ENCODE data around the gene DAP. TPM values are rescaled to one million over a fixed set of nuclear protein-coding genes. Genes with fewer than 3 reads are reported as not detected.

DAP gene
- total and polyA plus RNA-seq, 10 of the 15 experiments (the other 5 are each of a cell fraction or from before 2014, with no cell fraction given) = 12.9 to 130 (median 49.9) TPM

DNA sequence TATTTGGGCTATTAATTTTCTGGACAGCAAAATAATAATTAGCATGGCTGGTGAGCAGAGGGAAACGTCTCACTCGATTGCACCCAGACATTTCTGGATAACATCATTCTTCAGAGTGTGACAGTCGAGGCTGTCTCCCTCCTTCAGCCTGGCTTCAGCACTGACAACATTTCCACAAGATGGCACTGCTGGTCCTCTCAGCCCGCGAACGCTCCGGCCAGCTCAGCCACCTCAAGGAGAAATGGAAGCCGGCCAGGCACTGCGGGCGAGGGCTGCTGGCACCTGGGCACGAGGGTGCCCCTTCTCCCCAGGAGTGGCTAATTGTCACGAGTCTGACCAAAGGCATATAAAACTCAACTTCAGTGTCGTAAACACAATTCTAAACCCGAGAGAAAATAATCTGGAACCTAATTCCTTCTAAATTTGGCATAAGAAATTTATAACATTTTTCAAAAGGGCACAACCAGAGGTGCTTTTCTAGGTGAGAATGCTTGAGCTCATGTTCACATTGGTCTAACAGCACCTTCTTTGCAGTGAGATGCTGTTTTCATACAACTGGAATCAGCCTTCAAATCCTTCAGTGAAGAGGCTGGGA lies 65.9 kb downstream of the DAP start (continued):
- TF ChIP-seq, protein P1, sequence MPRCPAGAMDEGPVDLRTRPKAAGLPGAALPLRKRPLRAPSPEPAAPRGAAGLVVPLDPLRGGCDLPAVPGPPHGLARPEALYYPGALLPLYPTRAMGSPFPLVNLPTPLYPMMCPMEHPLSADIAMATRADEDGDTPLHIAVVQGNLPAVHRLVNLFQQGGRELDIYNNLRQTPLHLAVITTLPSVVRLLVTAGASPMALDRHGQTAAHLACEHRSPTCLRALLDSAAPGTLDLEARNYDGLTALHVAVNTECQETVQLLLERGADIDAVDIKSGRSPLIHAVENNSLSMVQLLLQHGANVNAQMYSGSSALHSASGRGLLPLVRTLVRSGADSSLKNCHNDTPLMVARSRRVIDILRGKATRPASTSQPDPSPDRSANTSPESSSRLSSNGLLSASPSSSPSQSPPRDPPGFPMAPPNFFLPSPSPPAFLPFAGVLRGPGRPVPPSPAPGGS (IDR thresholded peaks at IDR 0.05; ENCODE audit: borderline replicate concordance, insufficient read depth, low read depth, low read length, poor library complexity, severe bottlenecking) = no peak
- TF ChIP-seq BCL11A (IDR thresholded peaks at IDR 0.05; ENCODE audit: low read depth, low read length) (no peak), SMC3 (IDR thresholded peaks at IDR 0.05; ENCODE audit: borderline replicate concordance, low read length) (peak; percentile 56; the same call in 1 of the 2 replicates)

DNA sequence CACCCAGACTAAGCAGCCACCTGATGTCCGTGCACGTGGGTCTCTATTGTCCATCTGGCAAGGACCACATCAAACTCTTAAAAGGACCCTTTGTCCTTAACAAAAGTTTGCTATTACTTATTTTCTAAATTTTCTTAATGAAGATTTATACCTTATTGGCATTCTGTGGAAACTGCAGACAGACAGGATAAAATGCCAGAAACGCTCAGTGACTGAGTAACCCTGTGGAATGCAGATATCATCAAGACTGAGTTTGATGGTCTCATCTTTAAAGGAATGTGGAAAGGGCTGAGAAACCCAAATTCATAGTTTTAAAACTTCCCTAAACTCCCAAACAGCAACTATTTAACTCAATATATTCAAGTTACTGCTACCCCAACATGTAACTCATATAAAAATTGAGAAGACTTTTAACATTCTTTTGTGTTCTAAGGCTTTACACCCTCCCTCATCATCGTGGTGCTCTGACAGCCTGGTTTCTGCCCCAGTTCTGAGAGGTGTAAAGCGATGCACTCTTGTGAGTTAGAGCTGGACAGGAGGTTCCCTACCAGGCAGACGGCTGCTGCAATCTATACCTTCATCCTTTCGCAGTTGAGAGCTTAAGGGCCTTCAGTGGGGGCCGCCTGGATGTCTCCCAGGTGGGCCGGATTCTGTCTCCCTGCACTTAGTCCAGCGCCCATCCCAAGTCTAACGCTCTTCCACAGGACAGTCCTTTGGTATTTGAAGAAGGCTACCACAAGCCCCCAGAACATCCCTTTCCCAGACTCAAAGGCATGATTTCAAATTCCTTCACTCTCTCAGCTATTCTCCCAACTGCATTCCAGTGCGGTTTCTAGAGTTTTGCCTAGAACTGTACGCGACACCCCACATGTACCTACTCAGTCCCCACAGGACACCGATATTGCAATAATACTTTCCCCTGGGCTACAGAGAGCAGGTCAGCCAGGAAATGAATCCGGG lies 68.9 kb downstream of the DAP start:
- Histone ChIP-seq H3K27ac (ENCODE audit: control insufficient read depth, insufficient read depth) (no peak overlapping the region), H4K20me1 (ENCODE audit: control insufficient read depth, insufficient read depth) (no peaks in the 10 kb centered on the region), H3K79me2 (ENCODE audit: control insufficient read depth, insufficient read depth, low read length) (no peaks in the 10 kb centered on the region; the same call in 1 of the 2 replicates), H3K36me3 (ENCODE audit: control insufficient read depth in 2 of 2, insufficient read depth in 2 of 2, low read length in 1 of 2) (peaks cover 2 to 3% of the 10 kb centered on the region in 2 experiments; a peak in 2 of 4 replicates), H3K9ac (ENCODE audit: control insufficient read depth, insufficient read depth, low read length) (no peak overlapping the region), H2AFZ (ENCODE audit: control insufficient read depth, low read depth, low read length) (no peak overlapping the region), H3K4me1 (ENCODE audit: control insufficient read depth, insufficient read depth, low read length) (peaks cover 3% of the 10 kb centered on the region; the same call in 1 of the 2 replicates), H3K9me3 (replicated peaks; ENCODE audit: control insufficient read depth, insufficient read depth, low read length) (peaks cover 5% of the 10 kb centered on the region), H3K4me2 (ENCODE audit: control insufficient read depth, insufficient read depth) (no peak overlapping the region), H3K27me3 (replicated peaks in 1 of 2; ENCODE audit: control insufficient read depth in 2 of 2, insufficient read depth in 2 of 2, low read length in 1 of 2) (no peaks in the 10 kb centered on the region), H3K4me3 (no peak overlapping the region)
- FAIRE-seq (no peak), DNase-seq (ENCODE audit: low read depth, low spot score) (no peak), ATAC-seq (no peak)
- intact Hi-C loops (cut with micrococcal nuclease; ENCODE audit: unreplicated experiment) = loop anchor here (10.0 kb wide), 1 partner anchor 483 kb away; no protein-coding TSS in a partner anchor
- in situ Hi-C loops (cut with MboI) = loop anchor here (10.0 kb wide), 1 partner anchor 173 kb away; no protein-coding TSS in a partner anchor
- ChIA-PET SMC1A (ENCODE audit: uncharacterized antibody, unreplicated experiment) (interaction anchor here (1.2 to 4.5 kb wide), 4 partner anchors 61 to 240 kb away, joined by 3 to 37 read pairs (median 20); no protein-coding TSS in a partner anchor), POLR2A (interaction anchor here (0.6 to 0.8 kb wide), 2 partner anchors 238 to 262 kb away, joined by 3 to 7 read pairs; no protein-coding TSS in a partner anchor), RAD21 (ENCODE audit: unreplicated experiment) (interaction anchor here (4.0 to 4.2 kb wide), 2 partner anchors 64 to 239 kb away, joined by 42 to 44 read pairs; no protein-coding TSS in a partner anchor), CTCF (interaction anchor here (0.9 to 7.0 kb wide), 9 partner anchors 7 to 239 kb away, joined by 3 to 111 read pairs (median 11); no protein-coding TSS in a partner anchor)
- BruUV-seq (replicated peaks) = no TSS peak
- 96% methylated on average over 16 of the region's 16 CpGs for WGBS (ENCODE audit: insufficient coverage, insufficient replicate concordance, low lambda C conversion rate, missing lambda C conversion rate)
- no peak for TF ChIP-seq SRF (IDR thresholded peaks at IDR 0.05; ENCODE audit: low read depth in 2 of 2, low read length in 2 of 2)
- no peak for TF ChIP-seq PAX5 (IDR thresholded peaks at IDR 0.05; ENCODE audit: borderline replicate concordance, low read depth, low read length)
- TF ChIP-seq BHLHE40 (IDR thresholded peaks at IDR 0.05; ENCODE audit: borderline replicate concordance in 1 of 2, low read depth in 2 of 2, low read length in 1 of 2) = no peak
- TF ChIP-seq, protein P2, sequence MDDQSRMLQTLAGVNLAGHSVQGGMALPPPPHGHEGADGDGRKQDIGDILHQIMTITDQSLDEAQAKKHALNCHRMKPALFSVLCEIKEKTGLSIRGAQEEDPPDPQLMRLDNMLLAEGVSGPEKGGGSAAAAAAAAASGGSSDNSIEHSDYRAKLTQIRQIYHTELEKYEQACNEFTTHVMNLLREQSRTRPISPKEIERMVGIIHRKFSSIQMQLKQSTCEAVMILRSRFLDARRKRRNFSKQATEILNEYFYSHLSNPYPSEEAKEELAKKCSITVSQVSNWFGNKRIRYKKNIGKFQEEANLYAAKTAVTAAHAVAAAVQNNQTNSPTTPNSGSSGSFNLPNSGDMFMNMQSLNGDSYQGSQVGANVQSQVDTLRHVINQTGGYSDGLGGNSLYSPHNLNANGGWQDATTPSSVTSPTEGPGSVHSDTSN (IDR thresholded peaks at IDR 0.05; ENCODE audit: insufficient replicate concordance, low read depth, low read length) = no peak
- TF ChIP-seq CHD2 (IDR thresholded peaks at IDR 0.05; ENCODE audit: borderline replicate concordance, low read depth, low read length) = no peak
- no peak for TF ChIP-seq ZNF24 (IDR thresholded peaks at IDR 0.05)
- TF ChIP-seq KAT2A (conservative IDR thresholded peaks at IDR 0.05; ENCODE audit: control insufficient read depth, low read depth, low read length) = no peak
- no peak for TF ChIP-seq MEF2A (IDR thresholded peaks at IDR 0.05; ENCODE audit: insufficient read depth, low read depth, low read length)
- TF ChIP-seq, protein P3, sequence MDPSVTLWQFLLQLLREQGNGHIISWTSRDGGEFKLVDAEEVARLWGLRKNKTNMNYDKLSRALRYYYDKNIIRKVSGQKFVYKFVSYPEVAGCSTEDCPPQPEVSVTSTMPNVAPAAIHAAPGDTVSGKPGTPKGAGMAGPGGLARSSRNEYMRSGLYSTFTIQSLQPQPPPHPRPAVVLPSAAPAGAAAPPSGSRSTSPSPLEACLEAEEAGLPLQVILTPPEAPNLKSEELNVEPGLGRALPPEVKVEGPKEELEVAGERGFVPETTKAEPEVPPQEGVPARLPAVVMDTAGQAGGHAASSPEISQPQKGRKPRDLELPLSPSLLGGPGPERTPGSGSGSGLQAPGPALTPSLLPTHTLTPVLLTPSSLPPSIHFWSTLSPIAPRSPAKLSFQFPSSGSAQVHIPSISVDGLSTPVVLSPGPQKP (IDR thresholded peaks at IDR 0.05; ENCODE audit: low read depth, low read length) = no peak
- no peak for TF ChIP-seq TCF12 (IDR thresholded peaks at IDR 0.05; ENCODE audit: low read depth, low read length)
- TF ChIP-seq, protein P4, sequence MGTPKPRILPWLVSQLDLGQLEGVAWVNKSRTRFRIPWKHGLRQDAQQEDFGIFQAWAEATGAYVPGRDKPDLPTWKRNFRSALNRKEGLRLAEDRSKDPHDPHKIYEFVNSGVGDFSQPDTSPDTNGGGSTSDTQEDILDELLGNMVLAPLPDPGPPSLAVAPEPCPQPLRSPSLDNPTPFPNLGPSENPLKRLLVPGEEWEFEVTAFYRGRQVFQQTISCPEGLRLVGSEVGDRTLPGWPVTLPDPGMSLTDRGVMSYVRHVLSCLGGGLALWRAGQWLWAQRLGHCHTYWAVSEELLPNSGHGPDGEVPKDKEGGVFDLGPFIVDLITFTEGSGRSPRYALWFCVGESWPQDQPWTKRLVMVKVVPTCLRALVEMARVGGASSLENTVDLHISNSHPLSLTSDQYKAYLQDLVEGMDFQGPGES (IDR thresholded peaks at IDR 0.05) = no peak

All from GM12878 (cell line).